ENCODE data around the gene TRMT112.

The TRMT112 gene

GRCh38 chr11:64304316-64305072 lies 12.9 kb downstream of the TRMT112 start:
- TF ChIP-seq EP300 (IDR thresholded peaks at IDR 0.05; ENCODE audit: borderline replicate concordance) (no peak; the same call in 1 of the 2 replicates), TCF12 (IDR thresholded peaks at IDR 0.05; ENCODE audit: low read depth) (peak; percentile 47; the same call in 1 of the 2 replicates), MAX (IDR thresholded peaks at IDR 0.05) (peak; percentile 85), YY1 (IDR thresholded peaks at IDR 0.05; ENCODE audit: low read depth) (0 out of 2 replicates have a peak, but pooled peaks have one; percentile 4), RAD21 (IDR thresholded peaks at IDR 0.05; ENCODE audit: low read depth) (peak; percentile 49; the same call in 1 of the 2 replicates), USF1 (IDR thresholded peaks at IDR 0.05) (peak; percentile 70)

GRCh38 chr11:64304032-64304315 lies 13.4 kb downstream of the TRMT112 start:
- TF ChIP-seq REST (IDR thresholded peaks at IDR 0.05; ENCODE audit: low read depth), result no peak
- TF ChIP-seq NFIC (IDR thresholded peaks at IDR 0.05), result no peak
- no peak for TF ChIP-seq ZBTB7A (IDR thresholded peaks at IDR 0.05; ENCODE audit: low read depth)
- TF ChIP-seq RAD21 (IDR thresholded peaks at IDR 0.05; ENCODE audit: low read depth), result no peak
- TF ChIP-seq TEAD4 (IDR thresholded peaks at IDR 0.05), result no peak
- no peak for TF ChIP-seq TAF1 (IDR thresholded peaks at IDR 0.05; ENCODE audit: low read depth)
- no peak for TF ChIP-seq MAX (IDR thresholded peaks at IDR 0.05)
- TF ChIP-seq EGR1 (IDR thresholded peaks at IDR 0.05), result no peak

GRCh38 chr11:64303109-64304031 lies 14.0 kb downstream of the TRMT112 start:
- TF ChIP-seq CREB1 (IDR thresholded peaks at IDR 0.05; ENCODE audit: low read depth), result no peak
- TF ChIP-seq REST (IDR thresholded peaks at IDR 0.05; ENCODE audit: low read depth), result no peak
- no peak for TF ChIP-seq ZBTB7A (IDR thresholded peaks at IDR 0.05; ENCODE audit: low read depth)
- TF ChIP-seq EGR1 (IDR thresholded peaks at IDR 0.05), result no peak
- TF ChIP-seq YY1 (IDR thresholded peaks at IDR 0.05; ENCODE audit: low read depth), result no peak
- no peak for TF ChIP-seq CEBPB (IDR thresholded peaks at IDR 0.05)
- TF ChIP-seq MAX (IDR thresholded peaks at IDR 0.05), result no peak
- no peak for TF ChIP-seq FOXM1 (IDR thresholded peaks at IDR 0.05; ENCODE audit: borderline replicate concordance, low read depth)
- no peak for TF ChIP-seq TCF12 (IDR thresholded peaks at IDR 0.05; ENCODE audit: low read depth)
- TF ChIP-seq TEAD4 (IDR thresholded peaks at IDR 0.05), result no peak
- no peak for TF ChIP-seq RAD21 (IDR thresholded peaks at IDR 0.05; ENCODE audit: low read depth)
- TF ChIP-seq TAF1 (IDR thresholded peaks at IDR 0.05; ENCODE audit: low read depth), result no peak
- TF ChIP-seq EP300 (IDR thresholded peaks at IDR 0.05; ENCODE audit: borderline replicate concordance), result no peak
- TF ChIP-seq NFIC (IDR thresholded peaks at IDR 0.05), result no peak
- no peak for TF ChIP-seq USF1 (IDR thresholded peaks at IDR 0.05)

- TF ChIP-seq FOXM1 (IDR thresholded peaks at IDR 0.05; ENCODE audit: borderline replicate concordance, low read depth), result no peak
- TF ChIP-seq MAX (IDR thresholded peaks at IDR 0.05), result no peak
- TF ChIP-seq CEBPB (IDR thresholded peaks at IDR 0.05), result no peak
- TF ChIP-seq RAD21 (IDR thresholded peaks at IDR 0.05; ENCODE audit: low read depth), result no peak
- TF ChIP-seq USF1 (IDR thresholded peaks at IDR 0.05), result no peak
These were observed 17.3 kb downstream of the TRMT112 start, which contains the start of gene CATSPERZ for GRCh38 chr11:64299847-64300648. CATSPERZ (plus strand) TSS chr11:64300358; CDS start chr11:64300411, 53 bp downstream.

Measured in Ishikawa (cell line).